GM12878 (cell line): ENCODE data around the gene EPO. TPM values are rescaled to one million over a fixed set of nuclear protein-coding genes. Genes with fewer than 3 reads are reported as not detected.

ENCODE experiments used
- ATAC-seq: fragments of 200-7000 bp; cut with Tn5 transposase; 3 replicates; pipeline ENCODE4 v1.9.1; 2020; ENCODE audit warnings: mild to moderate bottlenecking, moderate library complexity
- BruUV-seq: library from RNA; stranded (reverse); fragments of 400-500 nt; replicated peaks from 2 replicates; lab custom pipeline; 2021; lab: Mats Ljungman, UMichigan
- CTCF ChIA-PET: fragments of 300-600 bp; sonication (Branson Sonifier 250); formaldehyde crosslinking; extraction: SDS; loops from one replicate; lab custom pipeline; 2021; ENCODE audit warnings: inconsistent platforms; lab: Yijun Ruan, JAX
- POLR2A ChIA-PET: fragments of 350-600 bp; formaldehyde crosslinking; extraction: SDS; loops from one replicate; lab custom pipeline; 2021; ENCODE audit warnings: inconsistent platforms; lab: Charles Lee
- RAD21 ChIA-PET: fragments of 300-600 bp; sonication (Branson Sonifier 250); formaldehyde crosslinking; loops from one replicate; lab custom pipeline; 2023; ENCODE audit warnings: antibody characterized with exemption; ENCODE audit not compliant: unreplicated experiment; lab: Charles Lee
- SMC1A ChIA-PET: fragments of 300-600 bp; sonication (Branson Sonifier 250); formaldehyde crosslinking; loops from one replicate; lab custom pipeline; 2023; ENCODE audit not compliant: unreplicated experiment, uncharacterized antibody; lab: Charles Lee
- DNase-seq: peaks from one replicate; pipeline ENCODE4 v3.0.0-alpha.2; 2011; ENCODE audit warnings: low read depth, low spot score
- FAIRE-seq: peaks from 3 replicates; lab custom pipeline; 2011; peaks lifted over from hg19 to GRCh38; lab: Jason Lieb, UNC
- H2AFZ ChIP-seq: 2 replicates; pipeline ENCODE4 v1.6.0; 2011; ENCODE audit warnings: low read depth, low read length, control low read depth; ENCODE audit not compliant: control insufficient read depth
- H3K27ac ChIP-seq: 2 replicates; pipeline ENCODE4 v1.5.1; 2011; ENCODE audit warnings: control low read depth; ENCODE audit not compliant: control insufficient read depth, insufficient read depth
- H3K27me3 ChIP-seq, 2 experiments: replicated peaks in 1 of 2; 2 replicates each; pipeline versions ENCODE4 v1.6.0 to v1.6.1; 2011; ENCODE audit warnings: low read length in 1 of 2; ENCODE audit not compliant: control insufficient read depth in 2 of 2, insufficient read depth in 2 of 2
- H3K36me3 ChIP-seq, 2 experiments: 2 replicates each; pipeline ENCODE4 v1.5.1; 2011; ENCODE audit warnings: low read length in 1 of 2; ENCODE audit not compliant: control insufficient read depth in 2 of 2, insufficient read depth in 2 of 2
- H3K4me1 ChIP-seq: 2 replicates; pipeline ENCODE4 v1.6.1; 2011; ENCODE audit warnings: mild to moderate bottlenecking, low read length, moderate library complexity, mixed read lengths; ENCODE audit not compliant: control insufficient read depth, insufficient read depth
- H3K4me2 ChIP-seq: 2 replicates; pipeline ENCODE4 v1.6.0; 2011; ENCODE audit warnings: control low read depth; ENCODE audit not compliant: control insufficient read depth, insufficient read depth
- H3K4me3 ChIP-seq: fragments of 200-600 bp; sonication (generic); 2 replicates; pipeline ENCODE4 v1.5.1; 2016
- H3K79me2 ChIP-seq: 2 replicates; pipeline ENCODE4 v1.6.0; 2011; ENCODE audit warnings: low read length; ENCODE audit not compliant: control insufficient read depth, insufficient read depth
- H3K9ac ChIP-seq: 2 replicates; pipeline ENCODE4 v1.8.0; 2011; ENCODE audit warnings: low read length, control low read depth, mixed read lengths; ENCODE audit not compliant: control insufficient read depth, insufficient read depth
- H3K9me3 ChIP-seq: replicated peaks from 3 replicates; pipeline ENCODE4 v1.5.1; 2011; ENCODE audit warnings: mild to moderate bottlenecking, low read length; ENCODE audit not compliant: control insufficient read depth, insufficient read depth
- H4K20me1 ChIP-seq: 2 replicates; pipeline ENCODE4 v1.6.0; 2011; ENCODE audit not compliant: control insufficient read depth, insufficient read depth
- ASH2L ChIP-seq: fragments of 300-600, 200-600 bp; sonication (generic); IDR thresholded peaks from 2 replicates; pipeline ENCODE4 v1.6.1; 2017; ENCODE audit warnings: low read depth, mild to moderate bottlenecking, borderline replicate concordance
- ATF2 ChIP-seq: IDR thresholded peaks from 2 replicates; pipeline ENCODE4 v1.6.1; 2012; ENCODE audit warnings: low read length, inconsistent platforms
- BHLHE40 ChIP-seq, 2 experiments: fragments of 450-650 bp in 1 of 2; IDR thresholded peaks; 2 replicates each; pipeline ENCODE4 v1.6.1; 2011 to 2017; ENCODE audit warnings: low read depth in 2 of 2, borderline replicate concordance in 1 of 2, improper control_type of control experiment in 1 of 2, low read length in 1 of 2, mild to moderate bottlenecking in 1 of 2
- CHD4 ChIP-seq: fragments of 200-600 bp; sonication (generic); IDR thresholded peaks from 2 replicates; pipeline ENCODE4 v1.6.1; 2016; ENCODE audit warnings: mild to moderate bottlenecking
- KDM1A ChIP-seq: fragments of 200-600 bp; sonication (generic); IDR thresholded peaks from 2 replicates; pipeline ENCODE4 v1.6.1; 2016; ENCODE audit warnings: borderline replicate concordance
- MXI1 ChIP-seq: fragments of 150-350 bp; IDR thresholded peaks from 2 replicates; pipeline ENCODE4 v1.6.1; 2011; ENCODE audit warnings: low read depth, mild to moderate bottlenecking, inconsistent platforms, low read length, improper control_type of control experiment
- MYC ChIP-seq: IDR thresholded peaks from 2 replicates; pipeline ENCODE4 v1.6.1; 2011; ENCODE audit warnings: mild to moderate bottlenecking, low read length, moderate library complexity, inconsistent platforms; ENCODE audit not compliant: insufficient read depth, insufficient replicate concordance, insufficient read length, severe bottlenecking
- NFIC ChIP-seq: IDR thresholded peaks from 2 replicates; pipeline ENCODE4 v1.6.1; 2012; ENCODE audit warnings: low read depth, mild to moderate bottlenecking, inconsistent platforms, low read length, moderate library complexity
- NFYB ChIP-seq: IDR thresholded peaks from 2 replicates; pipeline ENCODE4 v1.6.1; 2011; ENCODE audit warnings: low read depth, mild to moderate bottlenecking, low read length, improper control_type of control experiment, moderate library complexity; ENCODE audit not compliant: insufficient read depth
- NR2C2 ChIP-seq: IDR thresholded peaks from 2 replicates; pipeline ENCODE4 v1.6.1; 2011; ENCODE audit warnings: borderline replicate concordance, low read depth; ENCODE audit not compliant: control insufficient read depth, insufficient read length
- POU2F2 ChIP-seq: IDR thresholded peaks from 3 replicates; pipeline ENCODE4 v1.6.1; 2011; ENCODE audit warnings: low read depth, mild to moderate bottlenecking, low read length, borderline replicate concordance
- RB1 ChIP-seq: fragments of 450-650 bp; formaldehyde crosslinking; IDR thresholded peaks from 2 replicates; pipeline ENCODE4 v1.6.1; 2017; ENCODE audit warnings: mild to moderate bottlenecking, borderline replicate concordance
- RELB ChIP-seq: fragments of 450-650 bp; IDR thresholded peaks from 2 replicates; pipeline ENCODE4 v1.6.1; 2017; ENCODE audit warnings: low read depth, mild to moderate bottlenecking, moderate library complexity
- SIX5 ChIP-seq: IDR thresholded peaks from 2 replicates; pipeline ENCODE4 v1.6.1; 2011; ENCODE audit warnings: mild to moderate bottlenecking, low read depth, low read length, moderate library complexity; ENCODE audit not compliant: severe bottlenecking
- STAT1 ChIP-seq: fragments of 450-650 bp; conservative IDR thresholded peaks from 2 replicates; pipeline ENCODE4 v1.6.1; 2014; ENCODE audit warnings: antibody characterized with exemption, mild to moderate bottlenecking
- SUPT20H ChIP-seq: IDR thresholded peaks from 2 replicates; pipeline ENCODE4 v1.6.1; 2011; ENCODE audit warnings: low read depth, mild to moderate bottlenecking, low read length, moderate library complexity, borderline replicate concordance; ENCODE audit not compliant: control insufficient read depth
- YY1 ChIP-seq: IDR thresholded peaks from 2 replicates; pipeline ENCODE4 v1.6.1; 2011; ENCODE audit warnings: low read depth, mild to moderate bottlenecking, low read length
- ZNF24 ChIP-seq: fragments of 450-650 bp; IDR thresholded peaks from 2 replicates; pipeline ENCODE4 v1.6.1; 2017; ENCODE audit warnings: antibody characterized with exemption, mild to moderate bottlenecking
- ZSCAN29 ChIP-seq: fragments of 450-650 bp; IDR thresholded peaks from 2 replicates; pipeline ENCODE4 v1.6.1; 2017; ENCODE audit warnings: mild to moderate bottlenecking, moderate library complexity
- WGBS: methylation state at CpG from one replicate; pipeline ENCODE4 v1.1.6; 2016; ENCODE audit warnings: low lambda C conversion rate; ENCODE audit not compliant: insufficient replicate concordance, insufficient coverage; ENCODE audit errors: missing lambda C conversion rate; 5-methylcytosine and 5-hydroxymethylcytosine counted together
- in situ Hi-C: fragments of 300-500 bp; cut with MboI; formaldehyde crosslinking; loops from 9 replicates; pipeline ENCODE4 v1.14.3; 2018; ENCODE audit warnings: mixed read lengths
- intact Hi-C: fragments of 100-400 bp; cut with micrococcal nuclease; formaldehyde crosslinking; loops from one replicate; pipeline ENCODE4 v1.14.2; 2022; ENCODE audit not compliant: unreplicated experiment
- polyA plus RNA-seq, 11 experiments: library from polyadenylated mRNA; depleted of rRNA in 4 of 11; unstranded in 6 of 11; stranded (reverse) in 5 of 11; fragments of >200 nt; fragmentation: Nextera tagmentation in 4 of 11; fragmentation: Illumina TruSeq in 1 of 11; extraction: Ambion mirVana in 4 of 11; extraction: Trizol in 1 of 11; gene quantifications; 1 replicate in 1 of 11; 2 replicates in 10 of 11; pipeline versions ENCODE4 v1.2.1 to v1.2.3, GENCODE V29; 2011 to 2016; ENCODE audit warnings: inconsistent platforms in 2 of 11, missing spikeins in 2 of 11, low read depth in 1 of 11
- total RNA-seq, 4 experiments: library from RNA; depleted of rRNA in 3 of 4; stranded (reverse); fragments of >200 nt in 3 of 4; fragmentation: Illumina TruSeq in 1 of 4; extraction: Trizol in 1 of 4; gene quantifications; 2 replicates each; pipeline versions ENCODE4 v1.2.1 to v1.2.3, GENCODE V29; 2013 to 2021

The EPO gene
- total and polyA plus RNA-seq, 10 of the 15 experiments (the other 5 are each of a cell fraction or from before 2014, with no cell fraction given): 0.06 to 0.19 TPM; not detected in 8

- CTCF ChIA-PET: interaction anchor here (1.1 kb wide), 1 partner anchor 24 kb away, joined by 4 read pairs; the partner anchor contains the start of gene POP7
- Histone ChIP-seq H3K4me1 (no peaks in the 10 kb centered on the region; the same call in 1 of the 2 replicates), H2AFZ (no peak overlapping the region), H3K27ac (no peak overlapping the region)
- no TSS peak for BruUV-seq
- TF ChIP-seq SIX5: no peak
- no peak for TF ChIP-seq ZSCAN29
- no peak for TF ChIP-seq RELB
- TF ChIP-seq NFIC: no peak
- no peak for TF ChIP-seq YY1
- TF ChIP-seq ATF2: no peak
- TF ChIP-seq KDM1A: no peak
- no peak for TF ChIP-seq ZNF24
- TF ChIP-seq BHLHE40 (IDR thresholded peaks at IDR 0.05; ENCODE audit: borderline replicate concordance in 1 of 2, low read depth in 2 of 2, low read length in 1 of 2): no peak
- no peak for TF ChIP-seq MYC
- no peak for TF ChIP-seq NR2C2
- no peak for TF ChIP-seq MXI1
- no peak for TF ChIP-seq ASH2L
- TF ChIP-seq SUPT20H: no peak
- TF ChIP-seq STAT1: no peak
- TF ChIP-seq POU2F2: no peak
- no peak for TF ChIP-seq NFYB
- TF ChIP-seq CHD4: no peak
- TF ChIP-seq RB1: no peak
- TF ChIP-seq, all 136 proteins: peak for 0
- no peaks in the 10 kb centered on the region for H4K20me1 ChIP-seq
- FAIRE-seq (no peak), DNase-seq (no peak), ATAC-seq (no peak)
- ChIA-PET POLR2A (no interaction called here), RAD21 (no interaction called here), SMC1A (no interaction called here)
- no peak overlapping the region for H3K4me2 ChIP-seq
- WGBS: 0% methylated on average over 3 of the region's 3 CpGs
- intact Hi-C loops (no loop called here), in situ Hi-C loops (no loop called here)
- no peaks in the 10 kb centered on the region for H3K9me3 ChIP-seq
- no peak overlapping the region for H3K9ac ChIP-seq
- peaks cover 0 to 2% of the 10 kb centered on the region in 2 experiments; a peak in 2 of 4 replicates for H3K27me3 ChIP-seq
- H3K4me3 ChIP-seq: no peak overlapping the region
- H3K36me3 ChIP-seq: no peaks in the 10 kb centered on the region
- no peaks in the 10 kb centered on the region for H3K79me2 ChIP-seq
These were observed 10.0 kb downstream of the EPO start for GRCh38 chr7:100730136-100730800.
